Peyer's patch (tissue), 4 donors: ENCODE measurements around the gene C3AR1. TPM values are rescaled to one million over a fixed set of nuclear protein-coding genes. Genes with fewer than 3 reads are reported as not detected.
"Not testable (repeated sequence)": the region's sequence is repeated elsewhere in the genome, so short reads cannot be mapped to it uniquely, and the experiment has no call there.

ENCODE experiments used
- DNase-seq, 3 donors: peaks; one replicate each; pipeline ENCODE4 v3.0.0-alpha.2; 2017 to 2019
- H3K27ac ChIP-seq, 4 donors: fragments of 200-600 bp; sonication (generic); one replicate each; pipeline ENCODE4 v1.5.1; 2016 to 2019
- H3K27me3 ChIP-seq, 2 donors: fragments of 200-600 bp; sonication (generic); one replicate each; pipeline ENCODE4 v1.5.1; 2019
- H3K36me3 ChIP-seq, 3 donors: fragments of 200-600 bp; sonication (generic); one replicate each; pipeline ENCODE4 v1.5.1; 2016 to 2019
- H3K4me1 ChIP-seq, 4 donors: fragments of 200-600 bp; sonication (generic); one replicate each; pipeline ENCODE4 v1.5.1; 2016 to 2019
- H3K4me3 ChIP-seq, 4 donors: fragments of 200-600 bp; sonication (generic); 1 replicate in 3 of 4; 2 replicates in 1 of 4; pipeline ENCODE4 v1.5.1; 2016 to 2019; ENCODE audit warnings: mild to moderate bottlenecking in 1 of 4
- H3K9me3 ChIP-seq, 4 donors: fragments of 200-600 bp; sonication (generic); one replicate each; pipeline ENCODE4 v1.5.1; 2016 to 2019; ENCODE audit warnings: mild to moderate bottlenecking in 1 of 4
- POLR2A ChIP-seq, 2 donors: fragments of 450-650 bp; IDR thresholded peaks; one replicate each; pipeline ENCODE4 v1.5.1; 2017; ENCODE audit warnings: antibody characterized with exemption in 2 of 2, mild to moderate bottlenecking in 2 of 2, moderate library complexity in 2 of 2
- total RNA-seq, 4 donors: library from RNA; depleted of rRNA; stranded (reverse); fragments of >200 nt; gene quantifications; one replicate each; pipeline ENCODE4 v1.1.0, GENCODE V29; 2016
- TF ChIP-seq, protein P1 (sequence below), 6 experiments: fragments of 450-650 bp in 4 of 6; fragments of 200-600 bp in 2 of 6; sonication (generic) in 1 of 6; IDR thresholded peaks; one replicate each; pipeline ENCODE4 v1.5.1; 2017 to 2019; ENCODE audit warnings: antibody characterized with exemption in 6 of 6, mild to moderate bottlenecking in 3 of 6, moderate library complexity in 1 of 6

Gene C3AR1
- 1 to 10 TPM in 3 of 4 donors, under 1 TPM in 1; 0.70 to 2.9 (median 1.5) TPM for total RNA-seq

- no peaks in the 10 kb centered on the region for H3K9me3 ChIP-seq
- peak in 2 of 3 donors; percentile 34 to 79 for DNase-seq
- no peaks in the 10 kb centered on the region for H3K27me3 ChIP-seq
- H3K4me3 ChIP-seq, result peak within 1 kb of the TSS in 2 of 4 donors; percentile 22 to 30
- no peaks in the 10 kb centered on the region for H3K4me1 ChIP-seq
- peak within 1 kb of the TSS; percentile 51 to 74 (median 60) for H3K27ac ChIP-seq
- no peaks in the 10 kb centered on the region for H3K36me3 ChIP-seq
- peak; percentile 23 to 51 for TF ChIP-seq POLR2A (IDR thresholded peaks at IDR 0.05)
- TF ChIP-seq, protein P1, sequence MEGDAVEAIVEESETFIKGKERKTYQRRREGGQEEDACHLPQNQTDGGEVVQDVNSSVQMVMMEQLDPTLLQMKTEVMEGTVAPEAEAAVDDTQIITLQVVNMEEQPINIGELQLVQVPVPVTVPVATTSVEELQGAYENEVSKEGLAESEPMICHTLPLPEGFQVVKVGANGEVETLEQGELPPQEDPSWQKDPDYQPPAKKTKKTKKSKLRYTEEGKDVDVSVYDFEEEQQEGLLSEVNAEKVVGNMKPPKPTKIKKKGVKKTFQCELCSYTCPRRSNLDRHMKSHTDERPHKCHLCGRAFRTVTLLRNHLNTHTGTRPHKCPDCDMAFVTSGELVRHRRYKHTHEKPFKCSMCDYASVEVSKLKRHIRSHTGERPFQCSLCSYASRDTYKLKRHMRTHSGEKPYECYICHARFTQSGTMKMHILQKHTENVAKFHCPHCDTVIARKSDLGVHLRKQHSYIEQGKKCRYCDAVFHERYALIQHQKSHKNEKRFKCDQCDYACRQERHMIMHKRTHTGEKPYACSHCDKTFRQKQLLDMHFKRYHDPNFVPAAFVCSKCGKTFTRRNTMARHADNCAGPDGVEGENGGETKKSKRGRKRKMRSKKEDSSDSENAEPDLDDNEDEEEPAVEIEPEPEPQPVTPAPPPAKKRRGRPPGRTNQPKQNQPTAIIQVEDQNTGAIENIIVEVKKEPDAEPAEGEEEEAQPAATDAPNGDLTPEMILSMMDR (IDR thresholded peaks at IDR 0.05), result no peak
These were observed at the start of gene C3AR1 for GRCh38 chr12:8065991-8066594. Gene C3AR1, minus strand, starts transcription at chr12:8066359. Its CDS starts 6,174 bp downstream, at chr12:8060185.

DNA sequence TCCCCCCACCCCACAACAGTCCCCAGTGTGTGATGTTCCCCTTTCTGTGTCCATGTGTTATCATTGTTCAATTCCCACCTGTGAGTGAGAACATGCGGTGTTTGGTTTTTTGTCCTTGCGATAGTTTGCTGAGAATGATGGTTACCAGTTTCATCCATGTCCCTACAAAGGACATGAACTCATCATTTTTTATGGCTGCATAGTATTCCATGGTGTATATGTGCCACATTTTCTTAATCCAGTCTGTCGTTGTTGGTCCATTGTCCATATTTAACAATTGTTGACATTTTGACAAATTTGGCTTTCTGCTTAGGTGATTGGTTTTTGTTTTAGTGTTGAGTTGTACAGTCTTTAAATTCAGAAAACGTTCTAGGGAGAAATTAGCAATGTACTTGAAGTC lies 47.0 kb upstream of the C3AR1 start:
- not testable (repeated sequence) for H3K4me3 ChIP-seq, DNase-seq

GRCh38 chr12:8108808-8109398 lies 42.7 kb upstream of the C3AR1 start:
- H3K27me3 ChIP-seq, result no peaks in the 10 kb centered on the region
- no peaks in the 10 kb centered on the region for H3K4me1 ChIP-seq
- no peak overlapping the region for H3K27ac ChIP-seq
- H3K4me3 ChIP-seq, result no peak overlapping the region
- DNase-seq, result peak; percentile 68 to 93 (median 79)
- peaks cover 0 to 4% (median 0%) of the 10 kb centered on the region in 3 donors for H3K36me3 ChIP-seq
- TF ChIP-seq POLR2A (IDR thresholded peaks at IDR 0.05), result no peak
- TF ChIP-seq, protein P1 (IDR thresholded peaks at IDR 0.05), result peak; percentile 83 to 98 (median 97)
- no peaks in the 10 kb centered on the region for H3K9me3 ChIP-seq

More for the DNA sequence above, 47.0 kb upstream of the C3AR1 start:
- not testable (repeated sequence) for H3K27ac ChIP-seq, H3K9me3 ChIP-seq, H3K36me3 ChIP-seq, H3K27me3 ChIP-seq, H3K4me1 ChIP-seq

GRCh38 chr12:8099235-8099634 lies 33.1 kb upstream of the C3AR1 start:
- Histone ChIP-seq H3K4me3 (no peak overlapping the region), H3K4me1 (no peaks in the 10 kb centered on the region), H3K27me3 (no peaks in the 10 kb centered on the region), H3K9me3 (no peaks in the 10 kb centered on the region), H3K36me3 (peaks cover 0 to 41% (median 0%) of the 10 kb centered on the region in 3 donors), H3K27ac (no peak overlapping the region)
- no peak for DNase-seq
- TF ChIP-seq, protein P1 (IDR thresholded peaks at IDR 0.05), result no peak
- TF ChIP-seq POLR2A (IDR thresholded peaks at IDR 0.05), result no peak

DNA sequence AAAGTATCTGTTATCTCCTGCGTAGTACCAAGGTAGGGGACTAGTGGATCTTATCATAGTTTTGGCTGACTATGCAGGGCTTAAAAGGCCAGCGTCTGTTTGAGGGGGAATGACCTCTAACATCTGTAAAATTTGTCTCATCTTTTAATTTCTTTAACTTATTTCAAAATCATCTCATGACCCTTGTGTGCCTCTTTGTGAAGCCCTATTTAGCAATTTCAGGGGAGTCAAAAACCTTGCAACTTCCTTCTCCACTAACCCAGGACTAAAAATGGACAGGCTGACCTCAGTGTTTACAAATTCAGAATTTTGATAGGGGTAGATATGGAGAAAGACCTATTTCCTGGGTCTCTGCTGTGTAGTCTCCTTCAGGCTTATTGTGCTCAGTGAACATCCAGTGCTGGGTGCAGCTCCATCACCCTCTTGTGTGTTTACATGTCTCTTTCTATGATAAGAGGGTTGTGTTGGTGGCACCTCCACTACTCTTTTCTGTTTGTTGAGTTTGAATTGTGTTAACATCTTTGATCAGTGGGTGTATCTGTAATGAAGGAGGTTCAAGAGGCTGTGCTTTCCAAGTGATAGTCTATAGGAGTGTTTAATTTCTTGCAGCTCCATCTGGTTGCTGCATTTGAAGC lies 30.2 kb upstream of the C3AR1 start:
- Histone ChIP-seq H3K4me1 (no peaks in the 10 kb centered on the region), H3K9me3 (no peaks in the 10 kb centered on the region), H3K27ac (no peak overlapping the region), H3K36me3 (peaks cover 0 to 69% (median 0%) of the 10 kb centered on the region in 3 donors), H3K4me3 (no peak overlapping the region), H3K27me3 (no peaks in the 10 kb centered on the region)
- DNase-seq, result no peak
- TF ChIP-seq POLR2A (IDR thresholded peaks at IDR 0.05), result no peak
- TF ChIP-seq, protein P1 (IDR thresholded peaks at IDR 0.05), result no peak

- DNase-seq, result no peak
- H3K4me1 ChIP-seq, result no peaks in the 10 kb centered on the region
- no peak overlapping the region for H3K4me3 ChIP-seq
- H3K36me3 ChIP-seq, result peaks cover 0 to 90% (median 0%) of the 10 kb centered on the region in 3 donors
- no peaks in the 10 kb centered on the region for H3K9me3 ChIP-seq
- H3K27ac ChIP-seq, result no peak overlapping the region
- TF ChIP-seq POLR2A (IDR thresholded peaks at IDR 0.05), result no peak
- TF ChIP-seq, protein P1 (IDR thresholded peaks at IDR 0.05), result no peak
- H3K27me3 ChIP-seq, result no peaks in the 10 kb centered on the region
These were observed 27.1 kb upstream of the C3AR1 start for GRCh38 chr12:8093291-8093690.
